H1 (cell line): ENCODE measurements around the gene TCEAL7. TPM values are rescaled to one million over a fixed set of nuclear protein-coding genes. Genes with fewer than 3 reads are reported as not detected.

Experiments
- CTCF ChIA-PET: fragments of 300-600 bp; sonication (Branson Sonifier 250); formaldehyde crosslinking; loops from one replicate; lab custom pipeline; 2021; ENCODE audit not compliant: partially characterized antibody; lab: Charles Lee
- POLR2A ChIA-PET: fragments of 300-600 bp; sonication (Branson Sonifier 250); formaldehyde crosslinking; loops from one replicate; lab custom pipeline; 2021; ENCODE audit warnings: inconsistent platforms; ENCODE audit not compliant: partially characterized antibody; lab: Charles Lee
- DNase-seq, 2 experiments: peaks; one replicate each; pipeline versions ENCODE4 v3.0.0 to v3.0.0-alpha.2; 2010 to 2022; ENCODE audit warnings: low spot score in 2 of 2, low read depth in 1 of 2, mixed read lengths in 1 of 2
- FAIRE-seq: peaks from 2 replicates; lab custom pipeline; 2011; peaks lifted over from hg19 to GRCh38; lab: Jason Lieb, UNC
- H2AFZ ChIP-seq: 2 replicates; pipeline ENCODE4 v1.8.1; 2012; ENCODE audit warnings: low read length, inconsistent platforms
- H2AK5ac ChIP-seq: 2 replicates; pipeline ENCODE4 v1.6.1; 2013; ENCODE audit warnings: low read depth, low read length
- H2BK120ac ChIP-seq: replicated peaks from 2 replicates; pipeline ENCODE3; 2013; ENCODE audit warnings: low read depth, low read length, inconsistent platforms
- H2BK12ac ChIP-seq: 2 replicates; pipeline ENCODE4 v1.6.1; 2013; ENCODE audit warnings: low read depth, low read length
- H2BK15ac ChIP-seq: 2 replicates; pipeline ENCODE4 v1.6.1; 2013; ENCODE audit warnings: low read length
- H2BK20ac ChIP-seq: 2 replicates; pipeline ENCODE4 v1.6.1; 2013; ENCODE audit warnings: low read length
- H2BK5ac ChIP-seq: 2 replicates; pipeline ENCODE4 v1.6.1; 2013; ENCODE audit warnings: low read depth, low read length
- H3K14ac ChIP-seq: 2 replicates; pipeline ENCODE4 v1.6.1; 2013; ENCODE audit warnings: inconsistent platforms; ENCODE audit not compliant: insufficient read length
- H3K18ac ChIP-seq: 2 replicates; pipeline ENCODE4 v1.6.1; 2013; ENCODE audit warnings: low read length; ENCODE audit errors: extremely low read depth
- H3K23ac ChIP-seq: 2 replicates; pipeline ENCODE4 v1.6.1; 2013; ENCODE audit warnings: inconsistent platforms; ENCODE audit not compliant: insufficient read length
- H3K23me2 ChIP-seq: 2 replicates; pipeline ENCODE4 v1.6.1; 2013; ENCODE audit warnings: low read depth, low read length
- H3K27ac ChIP-seq: 2 replicates; pipeline ENCODE4 v1.6.1; 2011; ENCODE audit warnings: low read depth, low read length, inconsistent platforms
- H3K27me3 ChIP-seq, 4 experiments: replicated peaks in 1 of 4; 1 replicate in 1 of 4; 2 replicates in 3 of 4; pipeline versions ENCODE4 v1.6.1 to v1.8.1; 2011 to 2013; ENCODE audit warnings: low read length in 3 of 4, mild to moderate bottlenecking in 3 of 4, inconsistent platforms in 2 of 4, mixed read lengths in 2 of 4, moderate library complexity in 1 of 4; ENCODE audit not compliant: control insufficient read depth in 3 of 4, insufficient read depth in 3 of 4; ENCODE audit errors: extremely low read depth in 1 of 4
- H3K36me3 ChIP-seq, 4 experiments: 2 replicates each; pipeline versions ENCODE4 v1.6.1 to v1.8.1; 2011 to 2013; ENCODE audit warnings: mild to moderate bottlenecking in 4 of 4, low read length in 3 of 4, moderate library complexity in 2 of 4, control low read depth in 1 of 4, inconsistent platforms in 1 of 4; ENCODE audit not compliant: insufficient read depth in 4 of 4, control insufficient read depth in 2 of 4
- H3K4ac ChIP-seq: replicated peaks from 2 replicates; pipeline ENCODE3; 2013; ENCODE audit warnings: low read length, low read depth, mixed read lengths, inconsistent platforms; ENCODE audit not compliant: insufficient read length
- H3K4me1 ChIP-seq, 4 experiments: replicated peaks in 1 of 4; 1 replicate in 1 of 4; 2 replicates in 3 of 4; pipeline versions ENCODE4 v1.6.1 to v1.8.1; 2011 to 2013; ENCODE audit warnings: low read length in 3 of 4, inconsistent platforms in 2 of 4, mixed read lengths in 1 of 4; ENCODE audit not compliant: insufficient read depth in 4 of 4, control insufficient read depth in 3 of 4
- H3K4me2 ChIP-seq, 2 experiments: 2 replicates each; pipeline versions ENCODE4 v1.6.1 to v1.8.1; 2011 to 2013; ENCODE audit warnings: low read depth in 2 of 2, low read length in 2 of 2, control low read depth in 1 of 2, inconsistent platforms in 1 of 2, mild to moderate bottlenecking in 1 of 2; ENCODE audit not compliant: insufficient read depth in 1 of 2
- H3K4me3 ChIP-seq, 4 experiments: fragments of 200-600, 300-600 bp in 1 of 4; sonication (generic), shearing (Covaris generic), sonication (Bioruptor Twin) in 1 of 4; 2 replicates each; pipeline versions ENCODE4 v1.5.1 to v1.8.1; 2011 to 2016; ENCODE audit warnings: low read length in 4 of 4, low read depth in 3 of 4, control low read depth in 2 of 4, inconsistent platforms in 2 of 4, mild to moderate bottlenecking in 2 of 4, mixed read lengths in 1 of 4, moderate library complexity in 1 of 4; ENCODE audit not compliant: insufficient read depth in 2 of 4; ENCODE audit errors: extremely low read depth in 1 of 4
- H3K56ac ChIP-seq: replicated peaks from 2 replicates; pipeline ENCODE3; 2013; ENCODE audit warnings: low read depth, mild to moderate bottlenecking, mixed read lengths, low read length, inconsistent platforms; ENCODE audit not compliant: insufficient read length
- H3K79me1 ChIP-seq: 2 replicates; pipeline ENCODE4 v1.6.1; 2013; ENCODE audit warnings: low read depth, low read length, control low read depth
- H3K79me2 ChIP-seq, 2 experiments: 2 replicates each; pipeline versions ENCODE4 v1.6.1 to v1.8.1; 2012 to 2013; ENCODE audit warnings: low read length in 2 of 2, mild to moderate bottlenecking in 2 of 2, inconsistent platforms in 1 of 2; ENCODE audit not compliant: insufficient read depth in 2 of 2, control insufficient read depth in 1 of 2
- H3K9ac ChIP-seq, 4 experiments: replicated peaks in 1 of 4; 1 replicate in 1 of 4; 2 replicates in 3 of 4; pipeline versions ENCODE4 v1.6.1 to v1.8.1; 2011 to 2013; ENCODE audit warnings: low read depth in 3 of 4, low read length in 3 of 4, control low read depth in 2 of 4, mild to moderate bottlenecking in 2 of 4, moderate library complexity in 2 of 4, inconsistent platforms in 1 of 4; ENCODE audit errors: extremely low read depth in 1 of 4
- H3K9me3 ChIP-seq, 2 experiments: 2 replicates each; pipeline versions ENCODE4 v1.6.1 to v1.8.1; 2012 to 2013; ENCODE audit warnings: mild to moderate bottlenecking in 2 of 2, moderate library complexity in 2 of 2, control low read depth in 1 of 2, inconsistent platforms in 1 of 2, low read depth in 1 of 2, low read length in 1 of 2, mixed read lengths in 1 of 2; ENCODE audit not compliant: insufficient read depth in 2 of 2
- H4K20me1 ChIP-seq, 2 experiments: replicated peaks in 1 of 2; 2 replicates each; pipeline versions ENCODE3 to v1.8.1; 2011 to 2013; ENCODE audit warnings: inconsistent platforms in 2 of 2, low read length in 2 of 2, mild to moderate bottlenecking in 1 of 2; ENCODE audit not compliant: insufficient read depth in 2 of 2, control insufficient read depth in 1 of 2
- H4K5ac ChIP-seq: 2 replicates; pipeline ENCODE4 v1.6.1; 2013; ENCODE audit warnings: low read length, low read depth, mixed read lengths, inconsistent platforms; ENCODE audit not compliant: insufficient read length
- H4K8ac ChIP-seq: 2 replicates; pipeline ENCODE4 v1.8.0; 2013; ENCODE audit warnings: mild to moderate bottlenecking, moderate library complexity, low read length, inconsistent platforms; ENCODE audit not compliant: insufficient read depth; ENCODE audit errors: extremely low read depth
- H4K91ac ChIP-seq: replicated peaks from 2 replicates; pipeline ENCODE3; 2013; ENCODE audit warnings: low read length, mixed read lengths, inconsistent platforms; ENCODE audit not compliant: insufficient read length
- ASH2L ChIP-seq: fragments of 200-600, 300-600 bp; sonication (generic); IDR thresholded peaks from one replicate; pipeline ENCODE4 v1.7.1; 2017; ENCODE audit warnings: low read length
- JUN ChIP-seq: IDR thresholded peaks from 2 replicates; pipeline ENCODE4 v1.6.1; 2011; ENCODE audit warnings: low read depth, mild to moderate bottlenecking, improper control_type of control experiment, low read length
- PHF8 ChIP-seq: fragments of 200-600 bp; sonication (generic); conservative IDR thresholded peaks from 2 replicates; pipeline ENCODE4 v1.7.1; 2012; ENCODE audit warnings: low read depth, mild to moderate bottlenecking, inconsistent platforms, low read length, moderate library complexity
- RFX5 ChIP-seq: IDR thresholded peaks from 2 replicates; pipeline ENCODE4 v1.6.1; 2011; ENCODE audit warnings: low read depth, low read length, improper control_type of control experiment, borderline replicate concordance
- TAF7 ChIP-seq: optimal IDR thresholded peaks from 2 replicates; pipeline ENCODE3; 2011; ENCODE audit warnings: low read depth, mild to moderate bottlenecking, inconsistent platforms, low read length, moderate library complexity, borderline replicate concordance
- YY1 ChIP-seq: IDR thresholded peaks from 2 replicates; pipeline ENCODE4 v1.6.1; 2011; ENCODE audit warnings: low read depth, mild to moderate bottlenecking, low read length
- WGBS, 2 experiments: shearing (Covaris generic) in 1 of 2; methylation state at CpG; one replicate each; pipeline versions ENCODE4 v1.1.6 to v1.1.7; 2013 to 2015; ENCODE audit warnings: low lambda C conversion rate in 2 of 2, mixed read lengths in 2 of 2, inconsistent platforms in 1 of 2, low coverage in 1 of 2, missing lambda C conversion rate in 1 of 2; ENCODE audit not compliant: insufficient replicate concordance in 2 of 2, insufficient coverage in 1 of 2, insufficient read length in 1 of 2; ENCODE audit errors: extremely low coverage in 1 of 2, missing lambda C conversion rate in 1 of 2; 5-methylcytosine and 5-hydroxymethylcytosine counted together
- polyA plus RNA-seq, 7 experiments: library from polyadenylated mRNA; depleted of rRNA in 3 of 7; stranded (reverse) in 5 of 7; unstranded in 2 of 7; fragments of >200 nt in 5 of 7; fragments of 200-250 nt in 2 of 7; gene quantifications; 1 replicate in 5 of 7; 2 replicates in 1 of 7; 4 replicates in 1 of 7; pipeline versions ENCODE4 v1.2.1 to v1.2.3, GENCODE V29; 2011 to 2013; ENCODE audit warnings: missing spikeins in 2 of 7, mixed read lengths in 2 of 7
- total RNA-seq: library from RNA; stranded (reverse); fragmentation: NEBNext Ultra II Directional; extraction: Animal tissue kit (Norgen Biotek cat#: 25700); gene quantifications from 2 replicates; pipeline ENCODE4 v1.2.1, GENCODE V29; 2021

The TCEAL7 gene
- total and polyA plus RNA-seq, 2 of the 8 experiments (the other 6 are each of a cell fraction or from before 2014, with no cell fraction given): 7.9 to 11.6 TPM

GRCh38 chrX:103330681-103331288 lies 746 bp downstream of the TCEAL7 start:
- Histone ChIP-seq H2BK15ac (no peak overlapping the region), H3K56ac (no peak overlapping the region), H2AK5ac (no peak overlapping the region), H2BK20ac (no peak overlapping the region), H4K91ac (no peak overlapping the region), H3K4me1 (peaks cover 0 to 4% (median 0%) of the 10 kb centered on the region in 4 experiments; a peak in 1 of 7 replicates), H3K23ac (no peak overlapping the region), H2BK5ac (no peak overlapping the region), H2AFZ (peak overlapping the region; percentile 88), H3K9me3 (no peaks in the 10 kb centered on the region), H3K27me3 (no peaks in the 10 kb centered on the region), H3K27ac (no peak overlapping the region), H3K4me2 (peak overlapping the region; percentile 78 to 96), H3K4me3 (peak overlapping the region; percentile 33 to 61 (median 40); a peak in 7 of 8 replicates), H2BK12ac (no peak overlapping the region), H3K36me3 (no peaks in the 10 kb centered on the region), H3K23me2 (peaks cover 5% of the 10 kb centered on the region; the same call in 1 of the 2 replicates), H3K18ac (no peak overlapping the region; the same call in 1 of the 2 replicates), H3K4ac (no peak overlapping the region), H2BK120ac (no peak overlapping the region), H3K79me2 (no peaks in the 10 kb centered on the region), H4K5ac (no peak overlapping the region), H3K79me1 (no peaks in the 10 kb centered on the region), H3K14ac (no peak overlapping the region), H4K8ac (no peak overlapping the region), H3K9ac (peak overlapping the region in 2 of 4 experiments; percentile 8 to 30; a peak in 1 of 7 replicates), H4K20me1 (no peaks in the 10 kb centered on the region)
- WGBS, 2 experiments: 7% methylated on average over 10 of the region's 21 CpGs; no CpG with 5 or more reads in 1 of the 2 experiments
- DNase-seq (no peak), FAIRE-seq (peak; percentile 91)
- ChIA-PET POLR2A (interaction anchor here (0.6 to 2.2 kb wide), 5 partner anchors 10 to 430 kb away, joined by 3 to 8 read pairs (median 4); partner anchors contain the start of gene BEX2), CTCF (interaction anchor here (0.8 kb wide), 1 partner anchor 119 kb away, joined by 3 read pairs; no protein-coding TSS in a partner anchor)
- TF ChIP-seq TAF7: no peak
- 0 out of 2 replicates have a peak, but pooled peaks have one; percentile 27 for TF ChIP-seq PHF8
- 0 out of 2 replicates have a peak, but pooled peaks have one; percentile 8 for TF ChIP-seq YY1
- no peak for TF ChIP-seq ASH2L
- TF ChIP-seq JUN: no peak
- no peak for TF ChIP-seq RFX5
